Spleen (tissue), 3 donors: Measurements from ENCODE around the gene DLG2.

Experiments used
- POLR2A ChIP-seq, 3 donors: fragments of 450-650 bp; IDR thresholded peaks; one replicate each; pipeline ENCODE4 v1.5.1; 2017; ENCODE audit warnings: antibody characterized with exemption in 3 of 3, mild to moderate bottlenecking in 1 of 3
- POLR2AphosphoS5 ChIP-seq, 3 donors: sonication (generic); formaldehyde crosslinking; IDR thresholded peaks; one replicate each; pipeline ENCODE4 v1.5.1; 2017; ENCODE audit warnings: antibody characterized with exemption in 3 of 3

DNA sequence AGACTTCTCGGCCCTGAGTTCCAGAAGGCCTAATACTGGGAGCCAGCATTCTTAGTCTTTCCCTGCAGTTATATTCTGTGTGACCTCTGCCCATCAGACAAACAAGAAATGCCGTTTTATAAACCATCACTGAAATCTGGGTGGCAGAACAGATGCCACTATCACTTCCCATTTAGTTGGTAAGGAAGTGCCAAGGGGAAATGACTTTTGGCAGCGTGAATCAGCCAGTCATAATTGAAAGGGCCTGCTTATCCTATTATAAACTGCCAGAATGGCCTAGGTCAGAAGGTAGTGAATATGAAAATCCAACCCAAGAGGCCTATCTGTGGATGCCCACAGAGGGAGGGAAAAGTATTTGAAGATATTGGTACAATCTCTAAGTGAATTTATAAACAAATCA lies 1694.1 kb downstream of the DLG2 start:
- no peak for TF ChIP-seq POLR2A (IDR thresholded peaks at IDR 0.05)
- TF ChIP-seq POLR2AphosphoS5 (IDR thresholded peaks at IDR 0.05): no peak
